ENCODE results near the gene TMEM9B.
"Not testable (repeated sequence)": the region's sequence is repeated elsewhere in the genome, so short reads cannot be mapped to it uniquely, and the experiment has no call there.

The TMEM9B gene

DNA sequence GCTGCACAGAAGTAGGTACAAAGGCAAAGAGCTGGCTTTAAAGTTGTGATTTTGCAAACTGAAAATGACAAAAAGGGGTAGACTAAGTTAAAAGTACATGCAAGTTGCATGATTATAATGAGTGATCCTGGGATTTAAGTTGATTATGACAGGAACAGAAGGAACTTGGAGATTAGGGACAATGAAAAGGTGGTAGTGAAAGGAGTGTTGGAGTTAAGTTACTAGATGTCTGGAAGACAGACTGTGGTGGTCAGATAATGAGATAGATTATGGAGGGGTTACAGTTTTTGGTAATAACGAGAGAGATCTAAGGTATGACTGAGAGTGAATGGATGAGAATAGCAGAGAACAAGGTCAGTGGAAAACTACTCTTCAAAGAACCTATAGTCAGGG, 7.7 kb upstream of the TMEM9B start:
- DNase-seq = no peak

DNA sequence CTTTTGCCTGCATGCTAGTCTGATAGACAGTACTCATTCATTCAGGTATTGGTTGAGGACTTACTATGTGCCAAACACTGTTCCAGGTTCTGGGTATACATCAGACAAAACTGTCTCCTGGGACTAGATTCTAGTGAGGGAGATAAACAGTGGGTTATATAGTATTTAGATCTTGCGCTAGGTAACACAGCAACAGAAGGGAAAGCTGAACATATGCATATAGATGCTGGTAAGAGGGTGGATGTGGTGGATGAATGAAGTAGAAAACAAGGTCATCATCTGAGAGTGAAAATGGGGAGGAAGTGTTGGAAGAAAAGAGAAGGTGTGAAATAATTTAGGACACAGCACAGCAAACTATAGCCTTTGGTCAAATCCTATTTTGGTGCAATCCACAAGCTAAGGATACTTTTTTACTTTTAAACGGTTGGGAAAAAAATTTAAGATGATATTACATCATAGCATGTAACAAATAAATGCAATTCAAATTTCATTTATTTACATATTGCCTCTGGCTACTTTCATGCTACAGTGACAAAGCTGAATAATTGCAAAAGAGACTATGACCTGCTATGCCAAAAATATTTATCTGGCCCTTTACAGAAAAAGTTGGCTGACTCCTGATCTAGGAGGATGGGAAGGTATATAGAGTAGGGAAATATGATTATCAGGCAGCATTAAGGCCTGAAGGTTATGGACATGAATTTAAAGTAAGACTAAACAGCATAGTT, 7.1 kb upstream of the TMEM9B start:
- DNase-seq = no peak

DNA sequence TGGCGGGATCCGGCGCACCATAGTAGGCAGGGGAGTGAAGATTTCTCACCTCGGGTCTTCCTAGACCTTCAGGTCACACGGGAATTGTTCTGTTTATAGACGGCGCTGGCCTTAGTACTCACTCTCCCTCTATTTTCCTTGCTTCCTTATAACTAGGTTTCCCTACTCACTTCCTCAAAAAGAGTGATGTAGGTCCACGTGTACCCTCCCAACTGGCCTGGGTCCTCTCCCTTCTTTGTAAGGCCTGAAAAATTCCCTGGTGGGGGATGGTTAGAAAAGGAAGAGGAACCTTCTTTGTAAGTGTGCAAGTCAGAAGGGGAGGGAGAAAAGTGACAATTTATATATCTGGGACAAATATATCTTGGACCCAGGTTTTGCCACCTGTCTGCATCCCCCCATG, 2.9 kb upstream of the TMEM9B start:
- no peak for DNase-seq

DNA sequence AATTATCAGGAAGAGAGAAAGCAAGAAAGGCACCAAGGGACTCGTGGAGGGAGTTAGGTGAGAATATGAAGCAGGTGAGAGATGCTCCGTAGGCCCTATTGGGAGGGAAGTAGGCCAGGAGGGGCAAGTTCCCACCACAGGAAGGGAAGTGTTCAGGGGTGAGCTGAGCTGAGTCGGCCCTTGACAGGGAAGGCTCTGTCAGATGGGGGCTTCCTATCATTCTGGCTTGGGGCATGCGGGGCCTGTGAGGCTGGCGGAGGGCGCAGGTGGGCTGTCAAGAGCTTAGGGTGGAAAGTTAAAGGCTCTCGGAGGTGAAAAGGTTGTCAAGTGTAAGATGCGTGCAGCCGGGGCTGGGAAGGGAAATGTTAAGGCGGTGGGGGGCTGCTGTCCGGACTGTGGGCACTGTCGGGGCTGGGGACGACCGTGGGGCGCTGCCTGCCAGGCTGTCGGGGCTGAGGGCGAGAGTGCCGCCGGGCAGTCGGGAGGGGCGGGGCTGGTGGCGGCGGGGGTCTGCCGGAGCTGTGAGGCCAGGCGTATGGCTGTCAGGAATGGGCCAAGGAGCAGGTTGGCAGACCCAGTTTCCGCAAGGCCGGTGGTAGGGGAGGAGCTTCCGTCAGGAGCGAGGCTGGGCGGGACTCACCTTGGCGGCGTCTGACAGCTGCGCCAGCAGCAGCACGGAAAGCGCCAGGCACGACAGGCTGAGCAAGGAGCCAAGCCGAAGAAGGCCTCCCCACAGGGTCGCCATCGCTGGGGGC, 496 bp downstream of the TMEM9B start:
- DNase-seq = peak; percentile 76

DNA sequence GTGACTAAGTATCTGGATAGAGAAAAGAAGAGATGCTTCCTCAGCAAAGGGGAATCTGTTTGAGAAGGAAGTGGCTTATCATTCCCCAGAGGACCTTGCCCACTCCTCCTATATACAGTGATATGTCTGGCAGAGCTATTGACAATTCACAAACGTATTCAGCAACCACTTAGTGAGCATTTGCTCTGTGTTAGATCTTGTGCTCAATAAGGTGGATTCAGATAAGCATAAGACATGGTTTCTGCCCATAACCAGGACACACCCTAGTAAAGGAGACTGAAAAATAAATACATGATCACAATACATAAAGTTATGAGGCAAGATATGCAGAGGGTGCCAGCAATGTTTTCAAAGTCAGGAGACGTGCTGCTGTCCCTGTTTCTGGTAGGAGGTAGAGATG, 1.4 kb downstream of the TMEM9B start:
- DNase-seq = no peak

DNA sequence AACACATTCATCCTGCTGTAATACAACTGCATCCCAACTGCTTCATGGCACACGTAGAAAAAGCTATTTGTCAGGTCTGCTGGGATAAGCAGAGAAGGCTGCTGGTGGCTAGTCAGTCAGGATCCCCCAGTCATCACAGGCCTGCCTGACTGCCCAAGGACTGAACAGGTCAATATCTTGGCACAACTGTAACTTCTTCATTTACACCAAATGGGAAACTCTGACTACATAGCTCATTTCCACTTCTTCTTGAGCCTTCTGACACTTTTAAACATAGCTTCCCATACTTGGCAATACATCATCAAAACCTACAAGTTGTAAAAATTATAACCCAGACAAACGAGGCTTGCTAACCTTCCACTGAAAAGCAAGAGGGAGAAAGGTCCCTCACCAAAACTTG, 2.8 kb downstream of the TMEM9B start:
- no peak for DNase-seq

DNA sequence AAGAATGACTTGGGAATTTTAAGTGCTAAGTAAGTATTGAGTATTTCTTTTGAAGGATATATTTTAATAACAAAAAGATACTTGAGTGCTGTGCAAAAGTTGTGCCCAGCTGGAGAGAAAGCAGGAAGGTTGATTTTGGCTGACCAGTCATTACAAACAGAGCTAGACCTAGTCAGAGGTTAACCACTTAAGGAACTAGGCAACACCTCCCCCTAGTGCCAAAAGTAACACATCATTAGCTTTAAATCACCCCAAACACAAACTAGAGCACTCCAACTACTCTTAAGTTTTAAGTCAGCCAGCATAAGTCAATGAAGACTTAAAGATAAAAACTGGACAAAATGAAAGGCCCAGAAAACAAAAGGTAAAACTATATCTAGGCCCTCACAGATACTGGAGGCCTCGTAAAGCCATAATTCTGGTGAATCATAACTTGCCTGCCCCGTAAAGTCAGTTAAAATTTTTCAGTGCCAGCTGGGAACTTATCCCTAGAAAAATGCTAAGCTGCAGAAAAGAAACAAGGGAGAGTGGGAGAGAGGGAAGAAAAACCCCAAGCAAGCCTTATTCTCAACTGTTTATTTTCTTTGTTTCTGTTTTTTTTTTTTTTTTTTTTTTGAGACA, 4.6 kb downstream of the TMEM9B start:
- peak; percentile 68 for DNase-seq

DNA sequence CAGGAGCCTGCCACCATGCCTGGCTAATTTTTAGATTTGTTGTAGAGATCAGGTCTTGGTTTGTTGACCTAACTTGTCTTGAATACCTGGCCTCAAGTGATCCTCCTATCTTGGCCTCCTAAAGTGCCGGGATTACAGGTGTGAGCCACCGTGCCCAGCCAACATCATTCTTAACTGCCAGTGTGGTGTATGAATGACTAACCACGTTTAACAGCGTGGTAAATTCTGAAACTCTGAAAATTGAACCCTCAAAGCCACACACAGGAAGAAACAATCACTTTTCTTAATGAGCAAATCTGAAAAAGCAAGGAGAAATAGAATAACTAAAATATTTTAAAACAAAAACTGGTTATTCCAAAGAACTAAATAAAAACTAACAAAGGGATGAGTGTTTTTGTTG, 7.4 kb downstream of the TMEM9B start:
- DNase-seq = no peak

DNA sequence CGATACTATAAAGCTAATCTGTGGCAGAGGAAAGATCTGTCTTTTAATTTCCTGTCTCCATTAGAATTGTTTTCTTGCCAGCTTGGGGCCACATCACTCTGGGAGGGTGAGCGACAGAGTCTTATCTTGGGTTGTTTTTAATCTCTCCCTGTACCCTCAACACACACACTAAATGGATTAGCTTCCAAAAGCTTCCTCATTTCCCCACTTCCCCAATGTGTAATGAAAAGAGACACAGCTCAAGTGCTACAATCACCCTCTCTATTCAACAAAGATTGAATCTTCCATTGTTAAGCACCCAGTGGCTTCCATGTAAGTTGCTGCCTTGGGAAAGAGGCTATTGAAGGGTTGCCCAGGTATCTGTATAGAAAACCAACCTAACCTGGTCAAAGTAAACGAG, 15.4 kb downstream of the TMEM9B start:
- DNase-seq = no peak

DNA sequence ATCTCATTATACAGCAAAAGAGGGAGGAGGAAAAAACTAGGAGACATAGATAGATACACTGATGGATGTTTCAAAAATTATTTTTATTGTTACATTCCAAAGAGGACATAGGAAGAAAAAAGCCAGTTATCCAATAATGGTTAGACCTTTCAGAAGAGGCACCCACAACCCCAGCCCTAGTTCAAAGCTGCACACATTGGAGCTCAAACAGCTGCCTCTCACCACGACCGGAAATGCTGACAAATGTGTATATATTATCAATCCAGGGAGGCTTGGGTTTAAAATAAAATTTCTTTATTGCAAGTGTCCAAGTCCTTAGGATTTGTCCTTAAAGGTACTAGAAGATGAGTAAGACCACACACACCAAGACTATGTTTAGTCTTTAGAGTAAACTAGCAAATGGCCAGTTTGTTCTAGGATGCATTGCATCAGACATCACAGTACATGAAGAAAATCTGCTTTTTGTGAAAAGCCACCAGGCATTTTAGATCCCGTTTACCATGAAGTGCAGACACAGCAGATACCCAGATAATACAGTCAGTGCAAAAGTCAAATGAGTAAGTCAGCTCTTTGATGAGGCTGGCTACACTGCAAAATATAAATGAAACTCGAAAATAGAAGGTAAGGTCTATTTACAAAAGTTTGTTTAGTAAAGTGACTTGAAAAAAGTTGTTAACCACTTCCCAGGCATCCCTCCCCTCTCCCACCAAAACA, 16.9 kb downstream of the TMEM9B start:
- no peak for DNase-seq

DNA sequence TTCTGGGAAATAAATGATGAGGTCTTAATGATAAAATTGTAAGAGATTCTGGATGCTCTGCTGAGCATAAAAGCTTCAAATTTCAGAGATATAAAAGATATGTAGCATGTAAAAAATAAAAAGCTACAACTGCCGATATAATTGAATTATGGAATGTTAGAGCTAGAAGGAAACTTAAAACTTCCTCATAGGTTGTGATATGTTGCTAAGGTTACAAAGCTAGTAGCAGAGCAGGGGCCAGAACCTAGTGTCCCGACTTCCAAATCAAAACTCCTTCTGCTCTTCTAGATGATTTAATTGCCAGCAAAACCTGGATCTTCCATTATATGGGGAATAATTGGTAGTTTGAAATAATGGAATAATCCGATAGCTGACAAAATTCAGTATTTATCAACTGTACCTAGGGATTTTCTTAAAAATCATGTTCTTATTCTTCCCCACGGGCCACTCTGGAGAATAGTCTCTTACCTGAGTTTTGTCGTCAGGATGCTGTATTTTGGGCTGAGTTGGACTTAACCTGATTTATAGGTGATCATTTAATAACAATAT, 21.6 kb downstream of the TMEM9B start, which contains the start of gene ASCL3:
TSS of gene ASCL3 (minus strand) at position 499 of the 549 bp plus-strand sequence. CDS start 4,855 bp downstream, outside the sequence.
- no peak for DNase-seq

DNA sequence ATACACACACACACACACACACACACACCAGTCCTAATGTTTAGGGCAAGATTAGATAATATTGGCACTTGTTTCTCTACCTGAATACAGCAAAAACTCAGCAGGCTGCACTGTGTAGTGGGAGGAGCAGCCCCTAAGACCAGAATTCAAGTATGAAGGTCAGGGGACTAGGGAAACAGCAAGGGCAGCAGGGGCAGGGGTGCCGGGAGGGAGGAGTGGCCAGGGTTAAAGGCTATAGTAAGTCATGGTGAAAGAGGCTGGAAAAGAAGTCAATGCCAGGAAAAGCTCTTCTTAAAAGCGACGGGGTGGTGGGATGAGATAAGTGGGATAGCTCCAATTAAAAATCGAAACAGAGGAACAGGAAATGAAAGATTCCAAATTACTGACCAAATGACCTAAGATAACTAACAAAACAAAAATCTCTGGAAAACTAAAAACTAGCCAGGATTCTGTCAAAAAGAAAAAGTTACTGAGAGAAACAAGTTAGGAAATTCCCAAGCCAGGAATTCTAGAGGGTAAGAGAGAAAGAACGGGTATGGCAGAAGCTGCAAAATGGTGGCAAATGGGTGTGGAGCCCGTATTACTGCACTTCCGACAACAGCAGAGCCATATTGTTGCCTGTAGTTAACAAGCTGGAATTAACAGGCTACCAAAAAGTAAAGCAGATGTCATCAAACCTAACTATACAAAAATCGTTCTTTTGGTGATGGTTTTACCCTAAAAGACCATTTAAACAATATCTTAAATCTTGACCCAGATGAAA, 22.7 kb downstream of the TMEM9B start:
- DNase-seq = no peak

DNA sequence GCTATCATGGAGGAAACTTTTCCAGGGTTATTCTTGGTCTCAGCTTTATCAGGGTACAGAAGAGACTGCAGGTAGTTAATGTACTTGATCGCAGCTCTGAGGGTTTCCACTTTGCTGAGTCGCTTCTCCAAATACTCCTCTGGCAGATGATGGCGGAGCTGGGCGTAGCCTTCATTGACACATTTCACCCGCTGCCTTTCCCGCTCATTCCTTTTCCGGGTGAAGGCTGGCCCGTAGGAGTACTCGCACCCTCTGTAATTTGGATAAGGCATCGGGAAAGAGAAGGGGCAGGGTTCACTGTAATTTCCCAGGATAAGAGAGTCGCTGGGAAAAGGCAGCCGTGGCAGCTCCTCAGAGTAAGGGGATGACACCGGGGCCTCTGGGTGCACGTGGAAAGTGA, 26.6 kb downstream of the TMEM9B start:
- DNase-seq = no peak

DNA sequence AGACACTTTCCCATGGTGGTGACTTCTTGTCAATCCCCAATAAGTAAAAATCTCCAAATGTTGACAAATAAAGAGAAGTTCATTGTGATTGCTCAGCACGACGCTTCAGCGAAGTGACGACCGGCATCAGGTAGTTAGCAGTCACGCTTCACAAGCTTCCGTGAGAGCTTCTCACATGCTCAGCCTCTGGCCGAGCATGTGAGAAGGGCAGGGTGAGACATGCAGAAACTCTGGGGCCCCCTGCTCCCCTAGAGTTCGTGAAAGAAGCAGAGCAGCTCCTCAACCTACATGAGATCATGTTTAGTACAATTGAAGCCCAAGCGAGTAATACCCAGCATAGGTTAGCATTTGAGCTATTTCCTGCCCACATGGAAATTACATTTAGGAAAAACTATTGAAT, 27.1 kb downstream of the TMEM9B start:
- peak; percentile 11 for DNase-seq

DNA sequence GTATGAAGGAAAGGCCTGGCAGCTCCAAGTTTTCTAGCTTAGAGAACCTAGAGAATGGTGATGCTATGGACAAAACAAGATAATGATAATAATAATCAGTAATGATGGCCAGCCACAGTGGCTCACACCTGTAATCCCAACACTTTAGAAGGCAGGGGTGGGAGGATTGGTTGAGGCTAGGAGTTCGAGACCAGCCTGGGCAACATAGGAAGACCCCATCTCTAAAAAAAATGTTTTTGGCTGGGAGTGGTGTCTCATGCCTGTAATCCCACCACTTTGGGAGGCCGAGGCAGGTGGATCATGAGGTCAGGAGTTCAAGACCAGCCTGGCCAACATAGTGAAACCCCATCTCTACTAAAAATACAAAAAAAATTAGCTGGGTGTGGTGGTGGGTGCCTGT, 28.5 kb downstream of the TMEM9B start:
- not testable (repeated sequence) for DNase-seq

DNA sequence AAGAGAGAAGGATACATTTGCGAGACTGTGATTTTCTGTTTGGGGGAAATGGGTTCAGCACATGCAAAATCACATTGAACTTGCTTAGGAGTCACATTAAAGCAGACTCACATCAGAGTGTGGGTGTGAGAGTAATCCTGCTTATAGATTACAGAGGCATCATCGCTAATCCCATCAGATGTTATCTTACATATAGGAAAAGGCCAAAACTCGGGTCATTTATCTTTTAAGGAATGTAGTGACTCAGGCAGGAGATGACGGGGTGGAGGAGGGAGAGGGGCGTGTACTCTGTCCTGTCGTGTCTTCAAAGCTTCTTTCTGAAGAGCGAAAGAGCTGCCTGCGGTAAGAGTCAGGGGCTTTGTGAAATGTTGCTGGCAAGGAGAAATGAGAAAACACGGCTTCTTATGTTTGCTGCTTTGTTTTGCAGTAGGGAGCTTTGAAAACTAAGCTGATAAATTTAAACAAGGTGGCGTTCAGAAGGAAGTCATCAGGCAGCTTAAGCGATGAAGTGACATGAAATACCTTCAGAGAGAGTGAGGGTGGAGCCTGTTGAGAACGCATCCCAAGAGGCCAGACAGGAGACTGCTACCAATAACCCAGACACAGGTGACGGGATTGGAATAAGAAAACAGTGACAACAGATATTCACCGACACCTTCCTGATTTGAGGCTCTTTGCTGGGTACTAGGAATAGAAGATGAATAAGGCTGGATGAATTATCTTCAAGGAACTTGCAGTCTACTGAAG, 29.3 kb downstream of the TMEM9B start:
- no peak for DNase-seq

DNA sequence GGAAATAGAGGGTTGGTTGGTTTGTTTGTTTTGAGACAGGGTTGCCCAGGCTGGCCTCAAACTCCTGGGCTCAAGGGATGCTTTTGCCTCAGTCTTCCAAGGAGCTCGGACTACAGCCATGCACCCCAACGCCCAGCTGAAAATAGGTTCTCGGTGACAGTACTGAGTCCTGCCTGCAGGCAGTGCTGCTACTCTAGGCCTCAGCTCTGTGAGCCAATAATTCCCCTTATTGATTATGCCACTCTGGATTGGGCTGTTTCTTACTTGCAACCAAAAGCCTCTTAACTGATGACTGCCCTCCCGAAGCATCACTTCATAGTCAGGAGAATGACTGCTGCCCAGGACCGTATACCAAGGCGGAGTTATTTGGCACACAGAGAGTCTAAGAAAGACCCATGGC, 30.3 kb downstream of the TMEM9B start:
- DNase-seq = no peak

DNA sequence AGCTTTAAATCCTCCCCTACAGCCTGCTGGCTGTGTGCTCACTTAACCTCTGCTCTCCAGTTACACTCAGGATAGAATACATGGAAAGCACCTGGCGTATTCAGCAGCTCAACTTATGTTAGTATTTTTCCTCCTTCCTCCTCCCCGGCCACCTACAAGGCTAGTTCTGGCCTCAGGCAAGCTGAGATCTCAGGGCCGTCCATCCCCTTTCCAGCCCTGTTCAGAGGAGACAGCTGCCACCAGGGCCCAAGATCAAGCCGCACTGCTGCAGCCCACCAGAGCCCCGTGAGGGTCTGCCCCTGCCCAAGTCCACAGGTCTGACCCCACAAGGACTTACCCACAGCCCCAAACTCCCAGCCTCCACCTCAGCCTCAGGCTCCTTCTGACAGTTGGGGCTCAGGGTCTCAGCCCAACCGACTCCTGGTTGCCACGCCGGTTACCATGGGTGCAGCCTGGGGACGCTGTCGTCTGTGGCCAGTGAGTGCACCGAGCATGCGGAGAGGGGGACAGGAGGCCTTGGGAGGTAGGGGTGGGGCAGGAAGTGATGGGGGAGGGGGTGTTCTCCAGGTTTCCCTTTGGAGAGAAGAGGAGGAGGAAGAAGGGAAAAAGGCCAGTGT, 31.6 kb downstream of the TMEM9B start, which contains the start of gene C11orf16:
TSS of gene C11orf16 (minus strand) at position 384 of the 617 bp plus-strand sequence. CDS start 639 bp downstream, outside the sequence.
- DNase-seq = no peak

DNA sequence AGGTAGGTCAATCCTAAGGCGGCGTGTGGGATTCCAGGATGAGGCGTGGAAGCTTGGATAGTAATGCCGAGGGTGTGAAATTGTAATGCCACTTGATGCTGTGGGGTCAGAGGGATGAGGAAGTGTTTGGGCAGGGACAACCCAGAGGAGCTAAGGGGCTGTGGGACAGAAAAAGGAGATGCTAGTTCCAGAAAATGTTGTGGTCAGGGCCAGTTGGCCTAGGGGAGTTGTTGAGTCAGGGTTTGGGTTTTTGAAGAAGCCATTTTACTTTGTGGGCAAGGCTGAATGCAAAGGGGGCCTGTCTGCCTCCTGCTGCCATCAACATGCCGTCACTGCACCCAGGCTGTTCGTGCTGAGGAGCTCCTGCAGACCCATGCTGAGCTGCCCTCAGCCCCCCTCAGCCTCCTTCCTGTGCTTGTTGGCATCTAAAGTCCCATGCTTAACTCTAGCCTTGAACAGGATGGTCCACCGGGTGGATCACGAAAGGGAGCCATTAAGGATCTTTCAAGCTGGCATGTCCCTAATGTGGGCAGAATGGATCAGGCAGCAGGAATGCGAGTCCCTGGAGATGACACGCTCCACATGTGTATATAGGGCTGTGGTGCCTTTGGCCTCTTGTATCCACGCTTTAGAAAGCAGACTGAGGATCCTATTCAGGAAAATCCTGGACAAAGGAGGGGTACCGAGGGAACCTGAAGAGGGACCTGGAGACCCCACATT, 33.6 kb downstream of the TMEM9B start:
- DNase-seq = no peak

DNA sequence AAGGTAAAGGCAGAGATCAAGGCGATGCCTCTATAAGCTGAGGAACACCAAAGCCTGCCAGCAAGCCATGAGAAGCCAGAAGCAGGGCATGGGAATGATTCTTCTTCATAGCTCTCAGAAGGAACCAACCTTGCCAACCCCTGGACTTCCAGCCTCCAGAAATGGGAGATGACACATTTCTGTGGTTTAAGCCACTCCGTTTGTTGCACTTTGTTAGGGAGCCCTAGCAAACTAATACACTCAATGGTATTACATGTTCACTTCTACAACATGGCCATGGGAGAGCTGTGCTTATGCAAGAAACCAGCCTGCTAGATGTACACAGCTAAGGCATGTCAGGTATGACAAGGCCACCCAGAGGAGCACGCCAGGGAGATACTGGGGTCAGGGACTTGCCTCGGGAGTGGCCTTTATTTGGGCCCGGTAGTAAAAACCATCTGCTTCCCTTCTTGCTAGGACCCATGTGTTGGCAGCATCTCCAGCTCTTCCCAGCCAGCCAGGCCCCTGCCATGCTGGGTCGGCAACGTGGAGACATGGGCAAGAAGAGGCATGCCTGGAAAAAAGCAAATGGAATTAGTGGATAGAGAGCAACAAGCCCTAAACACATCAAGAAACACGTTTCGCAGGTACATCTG, 35.1 kb downstream of the TMEM9B start:
- DNase-seq = no peak

Data from RPMI8226 (cell line).